ENCODE results near the gene APLF. TPM values are rescaled to one million over a fixed set of nuclear protein-coding genes. Genes with fewer than 3 reads are reported as not detected.

The APLF gene
- total and polyA plus RNA-seq, 10 of the 15 experiments (the other 5 are each of a cell fraction or from before 2014, with no cell fraction given) = 0.66 to 2.8 (median 1.8) TPM

- TF ChIP-seq IRF3 (IDR thresholded peaks at IDR 0.05) (no peak), SREBF2 (IDR thresholded peaks at IDR 0.05; ENCODE audit: low read length) (no peak), SMC3 (IDR thresholded peaks at IDR 0.05; ENCODE audit: borderline replicate concordance, low read length) (no peak), TARDBP (IDR thresholded peaks at IDR 0.05; ENCODE audit: borderline replicate concordance) (no peak), CTCF (IDR thresholded peaks at IDR 0.05 in 2 of 3, conservative IDR thresholded peaks at IDR 0.05 in 1 of 3; ENCODE audit: control insufficient read depth in 2 of 3, extremely low read depth in 1 of 3, insufficient read depth in 1 of 3, low read depth in 3 of 3, low read length in 3 of 3) (no peak), SP1 (IDR thresholded peaks at IDR 0.05; ENCODE audit: low read depth, low read length) (no peak), EGR1 (IDR thresholded peaks at IDR 0.05; ENCODE audit: borderline replicate concordance in 1 of 2, low read depth in 2 of 2, low read length in 2 of 2) (no peak), ZNF384 (IDR thresholded peaks at IDR 0.05; ENCODE audit: borderline replicate concordance, low read depth, low read length) (peak; percentile 35; the same call in 1 of the 2 replicates), POLR2AphosphoS5 (IDR thresholded peaks at IDR 0.05; ENCODE audit: low read length) (peak; percentile 40; the same call in 1 of the 2 replicates), TCF3 (IDR thresholded peaks at IDR 0.05; ENCODE audit: borderline replicate concordance, insufficient read depth, low read depth, low read length) (0 out of 2 replicates have a peak, but pooled peaks have one; percentile 39), POLR2A (IDR thresholded peaks at IDR 0.05; ENCODE audit: low read depth, low read length) (no peak), HDAC2 (IDR thresholded peaks at IDR 0.05) (no peak), STAT1 (conservative IDR thresholded peaks at IDR 0.05) (no peak), NFXL1 (IDR thresholded peaks at IDR 0.05; ENCODE audit: borderline replicate concordance) (no peak), NBN (IDR thresholded peaks at IDR 0.05) (no peak), GATAD2B (conservative IDR thresholded peaks at IDR 0.05; ENCODE audit: low read depth) (no peak; the same call in 1 of the 2 replicates), ZNF217 (IDR thresholded peaks at IDR 0.05) (no peak), FOXK2 (IDR thresholded peaks at IDR 0.05) (no peak), MTA2 (IDR thresholded peaks at IDR 0.05; ENCODE audit: low read depth) (peak; percentile 66), USF1 (IDR thresholded peaks at IDR 0.05; ENCODE audit: borderline replicate concordance, extremely low read length, insufficient read depth, low read depth, low read length) (no peak), RBBP5 (conservative IDR thresholded peaks at IDR 0.05) (no peak)
- TF ChIP-seq, protein P1, sequence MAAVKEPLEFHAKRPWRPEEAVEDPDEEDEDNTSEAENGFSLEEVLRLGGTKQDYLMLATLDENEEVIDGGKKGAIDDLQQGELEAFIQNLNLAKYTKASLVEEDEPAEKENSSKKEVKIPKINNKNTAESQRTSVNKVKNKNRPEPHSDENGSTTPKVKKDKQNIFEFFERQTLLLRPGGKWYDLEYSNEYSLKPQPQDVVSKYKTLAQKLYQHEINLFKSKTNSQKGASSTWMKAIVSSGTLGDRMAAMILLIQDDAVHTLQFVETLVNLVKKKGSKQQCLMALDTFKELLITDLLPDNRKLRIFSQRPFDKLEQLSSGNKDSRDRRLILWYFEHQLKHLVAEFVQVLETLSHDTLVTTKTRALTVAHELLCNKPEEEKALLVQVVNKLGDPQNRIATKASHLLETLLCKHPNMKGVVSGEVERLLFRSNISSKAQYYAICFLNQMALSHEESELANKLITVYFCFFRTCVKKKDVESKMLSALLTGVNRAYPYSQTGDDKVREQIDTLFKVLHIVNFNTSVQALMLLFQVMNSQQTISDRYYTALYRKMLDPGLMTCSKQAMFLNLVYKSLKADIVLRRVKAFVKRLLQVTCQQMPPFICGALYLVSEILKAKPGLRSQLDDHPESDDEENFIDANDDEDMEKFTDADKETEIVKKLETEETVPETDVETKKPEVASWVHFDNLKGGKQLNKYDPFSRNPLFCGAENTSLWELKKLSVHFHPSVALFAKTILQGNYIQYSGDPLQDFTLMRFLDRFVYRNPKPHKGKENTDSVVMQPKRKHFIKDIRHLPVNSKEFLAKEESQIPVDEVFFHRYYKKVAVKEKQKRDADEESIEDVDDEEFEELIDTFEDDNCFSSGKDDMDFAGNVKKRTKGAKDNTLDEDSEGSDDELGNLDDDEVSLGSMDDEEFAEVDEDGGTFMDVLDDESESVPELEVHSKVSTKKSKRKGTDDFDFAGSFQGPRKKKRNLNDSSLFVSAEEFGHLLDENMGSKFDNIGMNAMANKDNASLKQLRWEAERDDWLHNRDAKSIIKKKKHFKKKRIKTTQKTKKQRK (IDR thresholded peaks at IDR 0.05; ENCODE audit: low read depth, low read length) = no peak
- TF ChIP-seq, protein P2, sequence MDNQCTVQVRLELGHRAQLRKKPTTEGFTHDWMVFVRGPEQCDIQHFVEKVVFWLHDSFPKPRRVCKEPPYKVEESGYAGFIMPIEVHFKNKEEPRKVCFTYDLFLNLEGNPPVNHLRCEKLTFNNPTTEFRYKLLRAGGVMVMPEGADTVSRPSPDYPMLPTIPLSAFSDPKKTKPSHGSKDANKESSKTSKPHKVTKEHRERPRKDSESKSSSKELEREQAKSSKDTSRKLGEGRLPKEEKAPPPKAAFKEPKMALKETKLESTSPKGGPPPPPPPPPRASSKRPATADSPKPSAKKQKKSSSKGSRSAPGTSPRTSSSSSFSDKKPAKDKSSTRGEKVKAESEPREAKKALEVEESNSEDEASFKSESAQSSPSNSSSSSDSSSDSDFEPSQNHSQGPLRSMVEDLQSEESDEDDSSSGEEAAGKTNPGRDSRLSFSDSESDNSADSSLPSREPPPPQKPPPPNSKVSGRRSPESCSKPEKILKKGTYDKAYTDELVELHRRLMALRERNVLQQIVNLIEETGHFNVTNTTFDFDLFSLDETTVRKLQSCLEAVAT (IDR thresholded peaks at IDR 0.05) = peak; percentile 54
These were observed 40.4 kb upstream of the APLF start (continued) for GRCh38 chr2:68426848-68427579.

Data from GM12878 (cell line).